AG04449 (cell line): ENCODE results near the gene CHI3L1.

ENCODE experiments used
- CTCF ChIA-PET: fragments of 350-600 bp; formaldehyde crosslinking; extraction: SDS; loops from one replicate; lab custom pipeline; 2021; ENCODE audit warnings: antibody characterized with exemption; lab: Yijun Ruan, JAX
- POLR2A ChIA-PET: fragments of 400-600, 350-600 bp; formaldehyde crosslinking; extraction: SDS; loops from one replicate; lab custom pipeline; 2020; ENCODE audit warnings: antibody characterized with exemption, inconsistent platforms; lab: Yijun Ruan, JAX
- DNase-seq: peaks from one replicate; pipeline ENCODE4 v3.0.0-alpha.2; 2010; ENCODE audit warnings: low read depth, low spot score
- H3K4me3 ChIP-seq: 2 replicates; pipeline ENCODE4 v1.5.1; 2011; ENCODE audit warnings: low read depth, mild to moderate bottlenecking, control low read depth, low read length
- CTCF ChIP-seq: IDR thresholded peaks from one replicate; pipeline ENCODE4 v1.5.1; 2011; ENCODE audit warnings: mild to moderate bottlenecking, moderate library complexity, low read length, control low read depth, inconsistent platforms; ENCODE audit not compliant: insufficient read depth; ENCODE audit errors: missing control alignments

CHI3L1 gene

GRCh38 chr1:203187304-203187685, 791 bp upstream of the CHI3L1 start:
- ChIA-PET POLR2A (no interaction called here), CTCF (interaction anchor here (0.6 to 10.5 kb wide), 5 partner anchors 16 to 80 kb away, joined by 3 to 94 read pairs (median 5); no protein-coding TSS in a partner anchor)
- TF ChIP-seq CTCF: no peak
- DNase-seq: no peak
- no peak overlapping the region for H3K4me3 ChIP-seq

- no peak for DNase-seq
- no peak for TF ChIP-seq CTCF
- POLR2A ChIA-PET: no interaction called here
- CTCF ChIA-PET: interaction anchor here (1.4 to 10.5 kb wide), 2 partner anchors 11 to 15 kb away, joined by 3 to 94 read pairs; no protein-coding TSS in a partner anchor
- no peak overlapping the region for H3K4me3 ChIP-seq
These were observed 436 bp downstream of the CHI3L1 start for GRCh38 chr1:203186091-203186445.

- POLR2A ChIA-PET: no interaction called here
- no peak overlapping the region for H3K4me3 ChIP-seq
- CTCF ChIA-PET: interaction anchor here (0.9 to 10.5 kb wide), 5 partner anchors 9 to 68 kb away, joined by 3 to 94 read pairs (median 3); no protein-coding TSS in a partner anchor
- DNase-seq: no peak
- TF ChIP-seq CTCF: no peak
These were observed 919 bp downstream of the CHI3L1 start for GRCh38 chr1:203185585-203185984.

- no peak for TF ChIP-seq CTCF
- H3K4me3 ChIP-seq: no peak overlapping the region
- CTCF ChIA-PET: interaction anchor here (0.9 to 10.5 kb wide), 4 partner anchors 8 to 67 kb away, joined by 3 to 94 read pairs (median 4); no protein-coding TSS in a partner anchor
- no peak for DNase-seq
- POLR2A ChIA-PET: no interaction called here
These were observed 1.4 kb downstream of the CHI3L1 start for GRCh38 chr1:203185061-203185461.

- no peak overlapping the region for H3K4me3 ChIP-seq
- no peak for DNase-seq
- POLR2A ChIA-PET: no interaction called here
- CTCF ChIA-PET: interaction anchor here (1.1 to 10.5 kb wide), 3 partner anchors 13 to 67 kb away, joined by 3 to 94 read pairs (median 6); no protein-coding TSS in a partner anchor
- TF ChIP-seq CTCF: no peak
These were observed 2.0 kb downstream of the CHI3L1 start for GRCh38 chr1:203184467-203184866.

- ChIA-PET CTCF (interaction anchor here (1.5 to 10.5 kb wide), 2 partner anchors 12 to 66 kb away, joined by 6 to 94 read pairs; no protein-coding TSS in a partner anchor), POLR2A (no interaction called here)
- no peak overlapping the region for H3K4me3 ChIP-seq
- TF ChIP-seq CTCF: no peak
- DNase-seq: no peak
These were observed 2.7 kb downstream of the CHI3L1 start for GRCh38 chr1:203183828-203184227.
